Esophagus squamous epithelium (tissue), 4 donors: ENCODE results near the gene AVL9.

Source experiments
- CTCF ChIP-seq, 6 experiments: fragments of 450-650 bp in 4 of 6; fragments of 200-600 bp in 2 of 6; sonication (generic) in 2 of 6; IDR thresholded peaks; one replicate each; pipeline ENCODE4 v1.5.1; 2016 to 2019; ENCODE audit warnings: antibody characterized with exemption in 6 of 6, mild to moderate bottlenecking in 4 of 6, moderate library complexity in 4 of 6
- POLR2A ChIP-seq, 4 donors: fragments of 450-650 bp; IDR thresholded peaks; one replicate each; pipeline ENCODE4 v1.6.1; 2017; ENCODE audit warnings: antibody characterized with exemption in 4 of 4, mild to moderate bottlenecking in 4 of 4, moderate library complexity in 3 of 4

DNA sequence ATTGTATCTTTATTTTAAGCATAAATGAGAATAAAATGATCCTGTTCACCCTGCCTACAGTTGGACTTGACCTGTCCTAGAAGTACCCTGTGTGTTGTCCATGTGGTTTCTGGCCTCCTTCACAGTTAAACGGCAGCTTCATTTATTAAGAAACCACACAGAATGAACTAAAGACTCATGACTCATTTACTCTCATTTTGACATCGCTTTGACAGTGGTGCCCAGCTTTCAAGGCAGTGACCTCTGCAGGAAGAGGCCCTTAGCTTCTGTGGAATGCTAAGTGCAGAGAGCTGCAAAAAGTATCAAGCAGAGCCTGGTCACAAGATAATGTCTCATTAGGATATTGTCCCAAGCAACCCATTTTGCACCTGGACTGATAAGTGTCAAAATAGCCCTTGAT, 93.4 kb downstream of the AVL9 start:
- no peak for TF ChIP-seq POLR2A (IDR thresholded peaks at IDR 0.05)
- TF ChIP-seq CTCF (IDR thresholded peaks at IDR 0.05) = no peak
